Hypothalamus (tissue), 51 donors: Measurements from ENCODE around the gene APOL2.
"Not testable (repeated sequence)": the region's sequence is repeated elsewhere in the genome, so short reads cannot be mapped to it uniquely, and the experiment has no call there.

Source experiments
- DNase-seq, 51 donors: peaks; one replicate each; lab custom pipeline; 2025; lab: John Stamatoyannopoulos, UW

The APOL2 gene

GRCh38 chr22:36202906-36203305 lies 36.4 kb downstream of the APOL2 start:
- not testable (repeated sequence) for DNase-seq

DNA sequence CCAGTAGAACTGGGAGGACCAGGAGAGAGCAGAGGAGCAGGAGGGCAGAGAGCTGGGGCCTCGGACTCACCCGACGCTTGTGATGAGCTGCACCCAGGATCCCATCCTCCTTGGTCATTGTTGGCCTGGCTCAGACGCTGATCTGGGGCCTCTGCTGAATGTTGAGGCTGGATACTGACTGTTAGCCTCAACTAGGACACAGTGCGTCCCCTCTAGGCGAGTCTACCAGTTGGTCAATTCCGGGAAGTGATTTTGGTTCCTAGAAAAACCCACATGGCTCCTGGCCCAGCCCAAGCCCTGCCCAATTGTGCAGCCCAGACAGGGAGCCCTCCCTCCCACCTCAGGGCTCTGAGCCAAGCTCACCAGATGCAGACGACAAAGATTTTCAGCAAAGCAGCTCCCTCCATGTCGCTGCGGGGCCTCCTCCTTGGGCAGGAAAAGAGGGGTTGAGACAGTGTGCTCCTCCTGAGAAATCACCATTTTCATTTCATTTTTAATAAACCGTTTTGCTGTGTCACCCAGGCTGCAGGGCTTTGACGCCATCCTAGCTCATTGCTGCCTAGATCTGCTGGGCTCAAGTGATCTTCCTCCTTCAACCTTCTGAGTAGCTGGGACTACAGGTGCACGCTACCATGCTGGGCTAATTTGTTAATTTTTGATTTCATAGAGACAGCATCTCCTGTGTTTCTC lies 37.6 kb downstream of the APOL2 start, which contains the start of gene APOL4:
Gene APOL4 (minus strand): TSS at position 180 of the 690 bp plus-strand sequence. CDS start 75 bp downstream, at position 105.
- DNase-seq, result peak in 15 of 51 donors; percentile 11 to 62 (median 23)

DNA sequence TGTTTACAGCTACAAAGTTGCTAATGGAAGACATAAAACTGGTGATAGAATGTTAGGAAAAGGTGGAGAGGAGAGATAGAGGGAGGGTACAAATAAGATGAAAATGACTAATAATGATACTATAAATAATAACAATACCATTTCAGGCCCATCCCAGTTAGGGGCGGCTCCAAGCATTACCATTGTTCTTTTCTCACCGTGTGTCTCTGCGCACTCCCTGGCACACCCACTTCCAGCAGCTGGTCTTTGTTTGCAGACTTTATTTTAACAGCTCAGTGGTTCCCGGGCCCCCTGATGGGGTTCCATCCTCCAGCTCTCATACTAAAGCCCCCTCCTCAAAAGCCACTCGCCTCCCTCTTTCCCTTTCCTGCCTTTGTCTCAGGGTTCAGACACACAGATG lies 38.3 kb downstream of the APOL2 start:
- DNase-seq, result not testable (repeated sequence)

DNA sequence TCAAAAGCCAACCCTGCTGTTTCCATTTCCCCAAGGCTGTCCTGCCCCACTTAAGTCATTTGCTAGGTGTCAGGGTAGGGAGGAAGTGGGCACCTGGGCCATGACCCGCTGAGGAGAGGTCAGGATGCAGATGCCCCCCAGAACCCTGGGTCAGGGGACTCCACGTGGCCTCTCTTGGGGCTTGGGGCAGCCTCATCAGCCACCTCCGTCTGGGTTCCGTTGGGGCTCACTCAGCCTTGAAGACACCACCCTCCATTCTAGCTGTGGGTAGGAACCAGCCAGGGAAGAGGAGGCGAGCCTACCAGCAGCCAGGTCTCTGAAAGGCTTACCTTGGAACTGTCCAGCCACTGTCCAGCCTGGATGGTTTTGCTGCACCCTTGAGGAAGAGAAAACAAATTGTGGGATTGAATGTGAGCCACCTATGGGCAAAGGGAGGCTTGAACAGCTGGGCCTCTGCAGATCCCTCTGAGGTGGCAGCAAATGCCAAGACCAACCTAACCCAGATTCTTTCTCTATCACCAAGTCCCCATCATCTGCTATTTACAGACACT lies 40.3 kb downstream of the APOL2 start:
- DNase-seq, result no peak

DNA sequence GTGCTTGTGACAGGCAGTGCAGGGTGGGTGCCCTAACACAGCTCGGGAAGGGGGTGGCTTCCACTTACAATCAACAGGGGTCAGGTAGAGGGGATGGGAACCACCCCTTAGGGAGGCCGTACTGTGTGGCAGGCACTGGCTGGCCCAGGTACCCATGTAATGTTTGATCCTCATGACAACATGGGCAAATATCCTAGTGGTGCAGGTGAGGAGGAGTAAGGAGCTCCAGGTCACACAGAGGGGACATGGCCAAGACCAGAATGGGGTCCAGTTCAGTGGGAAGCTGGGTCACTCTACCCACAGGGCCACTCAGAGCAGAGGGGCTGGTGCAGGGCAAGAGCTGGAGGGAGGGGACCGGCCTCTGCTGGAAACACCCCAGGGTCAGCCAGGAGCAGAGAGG lies 40.8 kb downstream of the APOL2 start:
- no peak for DNase-seq

- DNase-seq, result no peak
Measured at GRCh38 chr22:36197514-36198146, 41.7 kb downstream of the APOL2 start.

GRCh38 chr22:36197065-36197440 lies 42.3 kb downstream of the APOL2 start:
- peak in 14 of 51 donors; percentile 5 to 48 (median 27) for DNase-seq

DNA sequence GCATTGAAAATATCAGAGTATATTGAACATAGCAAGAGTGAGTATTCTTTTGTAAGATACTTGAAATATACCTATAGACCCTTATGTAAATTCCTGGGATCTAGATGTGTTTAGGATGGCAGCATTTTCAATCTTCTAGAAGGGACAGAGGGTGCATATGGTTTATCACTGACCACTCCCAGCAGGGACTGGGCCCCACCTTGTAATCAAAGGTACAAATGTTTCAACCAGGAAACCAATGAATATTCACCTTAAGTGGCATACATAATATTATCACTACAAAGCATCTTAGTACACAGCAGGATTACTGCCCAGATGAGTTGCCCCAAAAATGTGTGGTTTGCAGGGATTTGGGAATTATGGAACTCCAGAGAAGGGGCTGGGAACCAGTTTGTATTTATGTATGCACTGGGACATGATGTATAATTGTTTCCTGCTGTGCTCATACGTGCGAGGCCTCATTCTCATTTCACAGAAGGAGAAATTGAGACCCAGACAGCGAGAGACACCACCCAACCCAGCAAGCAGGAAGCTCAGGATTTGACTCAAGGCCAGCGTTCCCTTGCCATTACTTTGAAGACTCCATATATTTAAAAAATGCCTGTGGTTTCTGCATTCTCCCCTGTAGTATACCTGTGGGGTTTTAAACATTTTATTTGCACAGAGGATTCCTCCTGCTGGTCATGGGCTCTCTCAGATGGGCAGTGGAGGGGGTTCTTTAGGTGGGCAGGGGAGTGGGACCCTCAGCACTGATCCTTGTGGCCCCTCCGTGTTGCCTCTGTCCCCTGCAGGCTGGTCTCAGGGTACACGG lies 42.9 kb downstream of the APOL2 start:
- no peak for DNase-seq

- DNase-seq, result peak in 33 of 51 donors; percentile 10 to 63 (median 37)
Measured at GRCh38 chr22:36194971-36195370, 44.4 kb downstream of the APOL2 start.

DNA sequence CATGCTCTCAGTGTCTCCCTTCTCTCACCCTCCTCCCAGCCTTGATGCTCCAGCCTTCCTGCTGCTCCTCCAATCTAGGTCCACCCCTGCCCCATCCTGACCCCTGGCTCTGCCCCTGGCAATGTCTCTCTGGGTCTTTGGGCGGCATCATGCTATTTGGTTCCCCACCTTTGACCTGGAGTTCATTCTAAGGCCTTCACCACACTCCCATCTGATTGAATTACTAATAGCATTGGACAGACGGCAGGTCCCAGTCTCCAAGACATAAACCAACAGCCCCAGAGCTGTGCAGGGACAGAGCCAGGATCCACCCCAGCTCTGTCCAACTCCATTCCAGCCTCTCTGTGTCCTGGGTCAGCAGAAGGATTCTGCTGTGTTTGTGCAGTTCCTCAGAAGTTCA lies 44.9 kb downstream of the APOL2 start:
- no peak for DNase-seq

DNA sequence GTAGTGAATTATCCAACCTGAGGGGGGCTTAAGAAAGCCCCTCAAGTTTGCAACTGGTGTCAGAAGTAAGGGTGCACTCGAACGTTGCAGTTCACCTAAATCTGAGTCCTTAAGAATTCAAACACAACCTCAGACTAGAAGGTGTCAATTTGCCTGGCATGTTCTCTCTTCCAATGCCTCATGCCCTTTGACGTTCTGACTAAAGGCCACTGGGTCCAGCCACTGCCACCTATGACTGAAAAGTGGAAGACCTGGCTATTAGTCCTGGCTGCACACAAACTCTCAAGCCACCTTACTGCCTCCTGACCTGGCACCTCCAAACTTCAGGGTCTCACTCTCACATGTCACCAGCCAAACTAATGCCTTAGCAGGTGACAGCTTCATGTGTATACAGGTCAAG lies 45.8 kb downstream of the APOL2 start:
- DNase-seq, result no peak

GRCh38 chr22:36193171-36193570 lies 46.2 kb downstream of the APOL2 start:
- DNase-seq, result no peak

DNA sequence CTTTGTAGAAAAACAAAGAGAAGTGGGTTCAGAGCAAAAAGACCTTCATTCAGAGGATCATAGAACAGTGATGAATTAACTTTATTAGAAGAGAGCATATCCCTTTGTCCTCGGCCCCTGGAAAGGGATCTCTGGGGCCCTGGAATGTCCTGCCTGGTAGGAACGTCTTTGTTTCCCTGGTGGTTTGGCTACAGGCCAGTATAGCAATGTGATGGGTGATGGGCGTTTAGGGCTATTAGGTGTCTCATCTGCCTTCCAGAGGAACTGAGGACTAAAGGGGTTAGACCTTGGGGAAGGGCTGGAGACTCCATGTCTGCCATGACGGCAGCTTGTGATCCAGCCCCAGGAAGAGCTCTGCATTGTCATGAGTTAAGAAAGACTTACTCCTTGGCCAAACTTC lies 46.8 kb downstream of the APOL2 start:
- no peak for DNase-seq

DNA sequence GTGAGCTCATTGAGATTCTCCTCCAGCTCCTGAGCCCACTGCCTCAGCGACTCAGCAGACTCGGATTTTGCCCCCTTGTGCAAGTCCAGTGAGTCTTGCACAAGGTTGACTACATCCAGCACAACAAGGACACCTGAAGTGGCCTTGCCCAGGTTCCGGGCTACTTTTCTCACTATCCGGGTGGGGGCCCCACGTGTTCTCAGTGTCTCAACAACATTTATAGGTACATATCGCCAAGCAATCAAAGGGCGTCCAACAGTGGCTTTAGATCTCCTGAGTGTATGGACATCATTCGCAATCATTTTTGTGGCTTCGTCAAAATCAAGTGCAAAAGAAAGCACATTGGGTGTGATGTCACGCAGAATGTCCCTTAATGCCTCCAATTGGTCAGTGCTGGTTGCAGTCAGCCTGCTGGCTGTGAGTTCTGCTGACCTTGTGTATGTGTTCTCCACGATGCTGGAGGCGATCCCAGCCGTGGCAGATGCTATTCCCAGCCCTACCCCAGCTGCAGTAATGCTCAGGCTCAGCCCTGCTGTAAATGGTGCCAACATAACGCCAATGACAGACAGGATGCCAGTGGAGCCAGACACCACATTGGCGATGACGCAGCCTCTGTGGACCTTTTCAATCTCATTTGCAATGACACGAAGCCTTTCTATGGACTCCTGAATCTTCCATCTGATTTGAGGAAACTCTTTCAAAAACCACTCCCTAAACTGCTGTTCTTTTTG lies 48.1 kb downstream of the APOL2 start:
- DNase-seq, result peak in 41 of 51 donors; percentile 13 to 91 (median 75)

GRCh38 chr22:36187862-36188261 lies 51.5 kb downstream of the APOL2 start:
- DNase-seq, result not testable (repeated sequence)

- DNase-seq, result no peak
Measured at GRCh38 chr22:36185828-36186624, 53.3 kb downstream of the APOL2 start.

DNA sequence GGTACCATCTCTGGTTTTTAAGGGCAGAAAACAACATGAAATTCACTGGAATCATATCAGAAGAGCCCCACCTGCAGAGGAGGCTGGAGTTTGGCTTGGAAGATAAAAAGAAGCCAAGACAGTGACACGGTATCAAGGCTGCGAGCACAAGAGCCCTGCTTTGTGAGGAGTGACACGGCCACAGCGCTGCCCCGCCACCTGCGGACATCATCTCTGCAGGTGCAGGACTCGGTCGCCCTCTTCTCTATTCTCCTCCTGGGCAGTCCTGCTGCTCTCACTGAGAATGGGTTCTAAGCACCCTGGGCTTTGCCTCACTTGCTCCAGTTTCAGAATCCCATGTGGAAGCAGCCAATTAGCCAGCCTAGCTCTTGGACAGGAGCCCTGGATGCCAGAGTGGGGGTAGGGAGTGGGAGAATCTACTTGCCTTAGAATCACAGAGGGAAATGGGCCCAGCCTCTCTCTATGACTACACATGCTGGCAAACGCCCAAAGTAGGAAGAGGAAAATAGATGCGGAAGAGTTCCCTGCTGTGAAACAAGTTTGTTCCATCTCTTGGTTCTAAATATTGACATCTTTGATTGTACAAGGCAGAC lies 54.8 kb downstream of the APOL2 start:
- peak in 20 of 51 donors; percentile 13 to 77 (median 36) for DNase-seq

- DNase-seq, result no peak
Measured at GRCh38 chr22:36183446-36183845, 55.9 kb downstream of the APOL2 start.

DNA sequence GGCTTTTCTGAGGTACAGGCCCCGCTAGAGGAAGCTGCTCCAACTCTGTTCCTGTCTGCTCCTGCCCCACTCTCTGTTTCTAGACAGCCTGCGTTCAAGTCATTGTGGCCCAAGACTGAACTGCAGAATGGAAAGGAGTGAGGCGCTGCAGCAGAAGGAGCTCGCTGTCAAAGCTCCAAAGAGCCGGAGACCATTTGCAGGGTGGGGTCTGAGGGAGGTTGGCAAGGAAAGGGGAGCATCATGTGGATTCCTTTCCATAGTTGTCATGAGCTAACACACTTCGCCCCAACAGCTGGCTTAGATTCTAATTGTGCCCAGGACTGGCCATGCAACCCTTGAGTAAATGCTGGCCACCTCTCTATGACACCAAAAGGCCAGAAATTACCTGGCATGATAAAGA lies 56.5 kb downstream of the APOL2 start:
- no peak for DNase-seq
